Left lung (tissue), 10 donors: ENCODE data around the gene GRXCR2. TPM values are rescaled to one million over a fixed set of nuclear protein-coding genes. Genes with fewer than 3 reads are reported as not detected.
"Not testable (repeated sequence)": the region's sequence is repeated elsewhere in the genome, so short reads cannot be mapped to it uniquely, and the experiment has no call there.

Experiments used
- ATAC-seq: fragments of 200-7000 bp; cut with Tn5 transposase; one replicate; pipeline ENCODE4 v1.9.1; 2020; ENCODE audit warnings: moderate library complexity
- DNase-seq, 4 donors: peaks; one replicate each; pipeline ENCODE4 v3.0.0-alpha.2; 2013 to 2020
- H3K27ac ChIP-seq, 2 donors: fragments of 200-600 bp; sonication (generic) in 1 of 2; one replicate each; pipeline versions ENCODE4 v1.5.0 to v1.8.0; 2020 to 2021
- H3K27me3 ChIP-seq, 2 donors: fragments of 200-600 bp; sonication (generic) in 1 of 2; one replicate each; pipeline versions ENCODE4 v1.5.0 to v1.8.0; 2020 to 2021
- H3K36me3 ChIP-seq, 2 donors: fragments of 200-600 bp; sonication (generic) in 1 of 2; one replicate each; pipeline versions ENCODE4 v1.5.0 to v1.8.0; 2020 to 2021
- H3K4me1 ChIP-seq, 2 donors: fragments of 200-600 bp; one replicate each; pipeline ENCODE4 v1.8.0; 2021
- H3K4me3 ChIP-seq, 2 donors: fragments of 200-600 bp; sonication (generic) in 1 of 2; one replicate each; pipeline versions ENCODE4 v1.5.0 to v1.8.0; 2020 to 2021; ENCODE audit warnings: mild to moderate bottlenecking in 1 of 2
- H3K9me3 ChIP-seq, 2 donors: fragments of 200-600 bp; sonication (generic) in 1 of 2; one replicate each; pipeline versions ENCODE4 v1.5.0 to v1.8.0; 2020 to 2021
- intact Hi-C, 2 donors: fragments of 100-400 bp; cut with DNase I; formaldehyde crosslinking; loops; one replicate each; pipeline versions ENCODE4 v1.11.2 to v1.14.2; 2022
- polyA plus RNA-seq, 6 donors: library from polyadenylated mRNA; unstranded; fragments of 120-200 nt; gene quantifications; one replicate each; pipeline ENCODE4 v1.2.1, GENCODE V29; 2013; ENCODE audit not compliant: insufficient read length in 6 of 6
- total RNA-seq, 2 donors: library from RNA; stranded (reverse); fragmentation: NEBNext Ultra II Directional; extraction: Animal tissue kit (Norgen Biotek cat#: 25700); gene quantifications; one replicate each; pipeline ENCODE4 v1.2.1, GENCODE V29; 2021
- TF ChIP-seq, protein P1 (sequence below), 2 donors: fragments of 200-600 bp; sonication (generic) in 1 of 2; IDR thresholded peaks; one replicate each; pipeline versions ENCODE4 v1.5.0 to v1.8.0; 2021; ENCODE audit warnings: antibody characterized with exemption in 2 of 2
- donor health status: DM: no; HTN: yes; CAD: no.
- donor health status: DM: no; HTN: no; CAD: no.

GRXCR2 gene
- total and polyA plus RNA-seq, 8 donors, result not detected

DNA sequence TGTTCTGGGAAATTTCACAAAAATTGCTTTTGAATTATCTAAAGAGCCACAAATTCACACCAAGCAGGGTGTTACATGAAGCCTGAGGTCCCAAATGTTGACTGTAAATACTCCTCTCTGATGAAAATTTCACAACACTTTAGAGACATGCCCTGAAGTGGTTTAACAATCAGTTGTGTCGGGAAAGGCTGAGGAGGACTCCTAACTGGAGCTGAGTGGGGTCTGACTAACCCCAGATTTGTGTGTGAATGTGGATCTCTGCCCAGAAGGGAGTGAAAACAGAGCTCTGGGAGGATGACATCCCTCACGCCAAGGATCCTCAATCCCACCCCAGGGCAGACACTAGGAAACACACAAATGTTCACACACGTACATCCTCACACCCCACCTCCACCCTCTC lies 31.1 kb upstream of the GRXCR2 start:
- Histone ChIP-seq H3K27ac (no peak overlapping the region), H3K36me3 (no peaks in the 10 kb centered on the region), H3K4me1 (no peaks in the 10 kb centered on the region), H3K27me3 (no peaks in the 10 kb centered on the region), H3K9me3 (peaks cover 0 to 7% of the 10 kb centered on the region in 2 donors), H3K4me3 (no peak overlapping the region)
- DNase-seq (no peak), ATAC-seq (peak; percentile 72)
- TF ChIP-seq, protein P1, sequence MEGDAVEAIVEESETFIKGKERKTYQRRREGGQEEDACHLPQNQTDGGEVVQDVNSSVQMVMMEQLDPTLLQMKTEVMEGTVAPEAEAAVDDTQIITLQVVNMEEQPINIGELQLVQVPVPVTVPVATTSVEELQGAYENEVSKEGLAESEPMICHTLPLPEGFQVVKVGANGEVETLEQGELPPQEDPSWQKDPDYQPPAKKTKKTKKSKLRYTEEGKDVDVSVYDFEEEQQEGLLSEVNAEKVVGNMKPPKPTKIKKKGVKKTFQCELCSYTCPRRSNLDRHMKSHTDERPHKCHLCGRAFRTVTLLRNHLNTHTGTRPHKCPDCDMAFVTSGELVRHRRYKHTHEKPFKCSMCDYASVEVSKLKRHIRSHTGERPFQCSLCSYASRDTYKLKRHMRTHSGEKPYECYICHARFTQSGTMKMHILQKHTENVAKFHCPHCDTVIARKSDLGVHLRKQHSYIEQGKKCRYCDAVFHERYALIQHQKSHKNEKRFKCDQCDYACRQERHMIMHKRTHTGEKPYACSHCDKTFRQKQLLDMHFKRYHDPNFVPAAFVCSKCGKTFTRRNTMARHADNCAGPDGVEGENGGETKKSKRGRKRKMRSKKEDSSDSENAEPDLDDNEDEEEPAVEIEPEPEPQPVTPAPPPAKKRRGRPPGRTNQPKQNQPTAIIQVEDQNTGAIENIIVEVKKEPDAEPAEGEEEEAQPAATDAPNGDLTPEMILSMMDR (IDR thresholded peaks at IDR 0.05), result no peak
- intact Hi-C loops, result no loop called here

DNA sequence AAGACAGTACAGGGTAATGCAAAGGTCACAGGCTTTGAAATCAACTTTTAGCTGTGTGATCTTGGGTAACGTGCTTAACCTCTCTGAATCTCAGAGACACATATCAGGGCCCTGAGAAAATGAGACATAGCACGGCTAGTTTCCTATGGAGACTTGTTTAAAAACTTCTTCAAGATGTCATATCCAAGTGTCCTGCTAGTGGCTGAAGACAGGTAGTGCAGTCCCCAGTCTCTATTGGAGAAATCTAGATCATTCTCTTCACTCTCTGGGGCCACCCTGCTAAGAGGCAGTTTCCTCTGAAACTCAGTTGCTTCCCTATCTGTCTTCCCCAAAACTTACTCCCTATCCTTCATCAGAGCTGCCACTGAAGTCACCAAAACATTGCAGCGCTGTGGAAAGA lies 30.3 kb upstream of the GRXCR2 start:
- Histone ChIP-seq H3K9me3 (peaks cover 0 to 8% of the 10 kb centered on the region in 2 donors), H3K27ac (no peak overlapping the region), H3K36me3 (no peaks in the 10 kb centered on the region), H3K4me3 (no peak overlapping the region), H3K27me3 (no peaks in the 10 kb centered on the region), H3K4me1 (no peaks in the 10 kb centered on the region)
- peak; percentile 24 for ATAC-seq
- TF ChIP-seq, protein P1 (IDR thresholded peaks at IDR 0.05), result no peak
- intact Hi-C loops, result no loop called here
- no peak for DNase-seq

DNA sequence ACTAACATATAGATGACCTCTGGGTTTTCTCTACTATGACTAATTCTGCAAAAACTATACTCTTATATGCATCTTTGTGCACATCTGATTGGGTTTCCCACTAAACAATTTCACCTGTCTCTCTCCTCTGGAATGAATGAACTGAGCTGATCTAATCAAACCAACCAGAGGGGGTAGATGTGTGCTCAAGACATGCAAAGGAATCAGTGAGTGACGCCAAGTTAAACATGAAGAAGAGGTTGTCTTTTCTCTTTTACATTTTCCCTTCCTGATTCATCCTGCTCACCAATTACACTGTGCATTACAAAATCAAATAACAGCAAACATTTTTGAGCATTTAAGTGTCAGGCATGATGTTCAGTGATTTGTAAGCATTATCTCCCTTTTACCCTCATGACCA lies 29.6 kb upstream of the GRXCR2 start:
- no peaks in the 10 kb centered on the region for H3K36me3 ChIP-seq
- TF ChIP-seq, protein P1 (IDR thresholded peaks at IDR 0.05), result no peak
- H3K27me3 ChIP-seq, result no peaks in the 10 kb centered on the region
- no peak overlapping the region for H3K27ac ChIP-seq
- H3K4me3 ChIP-seq, result no peak overlapping the region
- intact Hi-C loops, result no loop called here
- peaks cover 0 to 8% of the 10 kb centered on the region in 2 donors for H3K9me3 ChIP-seq
- no peaks in the 10 kb centered on the region for H3K4me1 ChIP-seq
- ATAC-seq (no peak), DNase-seq (no peak)

DNA sequence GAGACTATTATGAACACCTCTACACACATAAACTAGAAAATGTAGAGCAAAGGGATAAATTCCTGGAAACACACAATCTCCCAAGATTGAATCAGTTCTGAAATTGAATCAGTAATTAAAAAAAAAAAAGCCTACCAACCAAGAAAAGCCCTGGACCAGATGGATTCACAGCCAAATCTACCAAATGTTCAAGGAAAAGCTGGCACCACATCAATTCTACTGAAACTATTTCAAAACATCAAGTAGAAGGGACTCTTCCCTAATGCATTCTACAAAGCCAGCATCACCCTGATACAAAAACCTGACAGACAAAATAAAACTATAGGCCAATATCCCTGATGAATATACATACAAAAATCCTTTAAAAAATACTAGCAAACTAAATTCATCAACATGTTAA lies 25.4 kb upstream of the GRXCR2 start:
- TF ChIP-seq, protein P1 (IDR thresholded peaks at IDR 0.05), result no peak
- H3K4me3 ChIP-seq, result no peak overlapping the region
- no peaks in the 10 kb centered on the region for H3K4me1 ChIP-seq
- no peaks in the 10 kb centered on the region for H3K36me3 ChIP-seq
- H3K27me3 ChIP-seq, result no peaks in the 10 kb centered on the region
- H3K27ac ChIP-seq, result no peak overlapping the region
- DNase-seq, result no peak
- peaks cover 0 to 8% of the 10 kb centered on the region in 2 donors for H3K9me3 ChIP-seq
- no peak for ATAC-seq
- intact Hi-C loops, result no loop called here

DNA sequence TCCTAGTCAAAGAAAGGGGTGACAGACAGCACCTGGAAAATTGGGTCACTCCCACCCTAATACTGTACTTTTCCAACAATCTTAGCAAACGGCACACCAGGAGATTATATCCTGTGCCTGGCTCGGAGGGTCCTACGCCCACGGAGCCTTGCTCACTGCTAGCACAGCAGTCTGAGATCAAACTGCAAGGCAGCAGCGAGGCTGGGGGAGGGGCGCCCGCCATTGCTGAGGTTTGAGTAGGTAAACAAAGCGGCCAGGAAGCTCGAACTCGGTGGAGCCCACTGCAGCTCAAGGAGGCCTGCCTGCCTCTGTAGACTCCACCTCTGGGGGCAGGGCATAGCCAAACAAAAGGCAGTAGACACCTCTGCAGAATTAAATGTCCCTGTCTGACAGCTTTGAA lies 18.6 kb upstream of the GRXCR2 start:
- ATAC-seq, H3K4me1 ChIP-seq, H3K36me3 ChIP-seq, intact Hi-C loops, H3K9me3 ChIP-seq, H3K27me3 ChIP-seq, H3K4me3 ChIP-seq, H3K27ac ChIP-seq, DNase-seq: not testable (repeated sequence)

DNA sequence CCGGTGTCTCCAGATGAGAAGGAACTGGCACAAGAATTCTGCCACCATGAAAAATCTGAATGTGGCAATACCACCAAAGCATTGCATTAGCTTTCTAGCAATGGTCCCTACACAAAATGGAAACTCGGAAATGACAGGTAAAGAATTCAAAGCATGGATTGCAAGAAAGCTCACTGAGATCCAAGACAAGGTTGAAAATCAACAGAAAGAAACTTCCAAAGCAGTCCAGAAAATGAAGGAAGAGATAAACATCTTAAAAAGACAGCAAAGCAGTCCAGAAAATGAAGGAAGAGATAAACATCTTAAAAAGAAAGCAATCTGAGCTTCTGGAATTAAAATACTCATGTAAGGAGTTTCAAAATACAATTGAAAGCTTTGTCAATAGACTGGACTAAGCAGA lies 16.8 kb upstream of the GRXCR2 start:
- intact Hi-C loops, result no loop called here
- TF ChIP-seq, protein P1 (IDR thresholded peaks at IDR 0.05), result no peak
- H3K27me3 ChIP-seq, result peaks cover 0 to 4% of the 10 kb centered on the region in 2 donors
- no peak for DNase-seq
- peaks cover 0 to 6% of the 10 kb centered on the region in 2 donors for H3K9me3 ChIP-seq
- H3K4me3 ChIP-seq, result no peak overlapping the region
- H3K27ac ChIP-seq, result no peak overlapping the region
- no peaks in the 10 kb centered on the region for H3K4me1 ChIP-seq
- no peak for ATAC-seq
- H3K36me3 ChIP-seq, result no peaks in the 10 kb centered on the region
